Urinary bladder (tissue), 4 donors: ENCODE data around the gene HNRNPA1. TPM values are rescaled to one million over a fixed set of nuclear protein-coding genes. Genes with fewer than 3 reads are reported as not detected.
"Not testable (repeated sequence)": the region's sequence is repeated elsewhere in the genome, so short reads cannot be mapped to it uniquely, and the experiment has no call there.

Source experiments
- DNase-seq: peaks from one replicate; pipeline ENCODE4 v3.0.0-alpha.2; 2015; ENCODE audit errors: extremely low spot score
- H3K27ac ChIP-seq: one replicate; pipeline ENCODE4 v1.5.1; 2013; ENCODE audit warnings: low read depth, mild to moderate bottlenecking, moderate library complexity
- H3K36me3 ChIP-seq: one replicate; pipeline ENCODE4 v1.6.1; 2013; ENCODE audit warnings: mild to moderate bottlenecking, moderate library complexity; ENCODE audit not compliant: insufficient read depth
- H3K4me1 ChIP-seq: one replicate; pipeline ENCODE4 v1.6.1; 2013; ENCODE audit warnings: mild to moderate bottlenecking, moderate library complexity; ENCODE audit not compliant: insufficient read depth
- H3K4me3 ChIP-seq: one replicate; pipeline ENCODE4 v1.5.1; 2013; ENCODE audit warnings: low read depth, low read length
- WGBS: extraction: QIAGEN DNeasy Blood & Tissue Kit; methylation state at CpG from one replicate; pipeline ENCODE4 v1.1.7; 2013; 5-methylcytosine and 5-hydroxymethylcytosine counted together
- polyA plus RNA-seq: library from polyadenylated mRNA; stranded (reverse); fragments of 200-250 nt; gene quantifications from one replicate; pipeline ENCODE4 v1.2.3, GENCODE V29; 2013
- total RNA-seq: library from RNA; depleted of rRNA; stranded (reverse); fragments of >200 nt; gene quantifications from one replicate; pipeline ENCODE4 v1.2.3, GENCODE V29; 2014
- donor health status: healthy with polysubstance abuse.
- donor health status: healthy.

HNRNPA1 gene
- total RNA-seq (375 TPM), polyA plus RNA-seq (1,101 TPM)

DNA sequence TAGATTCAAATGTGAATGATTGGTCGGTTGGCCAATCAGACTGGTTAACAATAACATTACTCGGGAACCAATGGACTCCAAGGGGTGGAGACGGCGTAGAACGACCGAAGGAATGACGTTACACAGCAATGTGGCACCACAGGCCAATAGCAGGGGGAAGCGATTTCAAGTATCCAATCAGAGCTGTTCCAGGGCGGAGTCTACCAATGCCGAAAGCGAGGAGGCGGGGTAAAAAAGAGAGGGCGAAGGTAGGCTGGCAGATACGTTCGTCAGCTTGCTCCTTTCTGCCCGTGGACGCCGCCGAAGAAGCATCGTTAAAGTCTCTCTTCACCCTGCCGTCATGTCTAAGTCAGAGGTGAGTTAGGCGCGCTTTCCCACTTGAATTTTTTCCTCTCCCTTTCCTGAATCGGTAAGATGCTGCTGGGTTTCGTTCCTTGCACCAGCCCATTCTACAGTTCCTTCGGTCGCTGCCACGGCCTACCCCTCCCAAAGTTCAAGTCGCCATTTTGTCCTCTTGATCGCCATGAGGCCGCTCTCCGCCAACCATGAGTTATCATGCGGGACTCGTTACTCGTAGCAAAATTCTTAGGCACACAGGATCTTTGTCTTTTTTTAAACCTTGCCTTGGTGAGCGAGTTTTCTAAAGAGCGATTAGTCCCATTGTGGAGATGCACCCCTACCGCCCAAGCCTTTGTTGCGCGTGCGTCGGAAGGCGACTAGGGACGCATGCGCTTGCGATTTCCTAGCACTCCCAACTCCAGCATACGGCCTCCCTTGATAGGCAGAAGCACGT, at the start of gene HNRNPA1:
HNRNPA1 (plus strand) TSS at position 259 of the 793 bp plus-strand sequence; CDS start at position 341, 82 bp downstream.
- H3K4me3 ChIP-seq: peak within 1 kb of the TSS; percentile 77
- whole genome bisulfite sequencing: under 1% methylated on average over 48 of the region's 48 CpGs
- DNase-seq: peak; percentile 99
- H3K4me1 ChIP-seq: no peaks in the 10 kb centered on the region
- H3K36me3 ChIP-seq: no peaks in the 10 kb centered on the region
- H3K27ac ChIP-seq: peak within 1 kb of the TSS; percentile 88

GRCh38 chr12:54231269-54231668, 49.3 kb upstream of the HNRNPA1 start:
- H3K36me3 ChIP-seq, DNase-seq, H3K4me1 ChIP-seq, H3K4me3 ChIP-seq, H3K27ac ChIP-seq: not testable (repeated sequence)
- WGBS: 96% methylated on average over 3 of the region's 3 CpGs

DNA sequence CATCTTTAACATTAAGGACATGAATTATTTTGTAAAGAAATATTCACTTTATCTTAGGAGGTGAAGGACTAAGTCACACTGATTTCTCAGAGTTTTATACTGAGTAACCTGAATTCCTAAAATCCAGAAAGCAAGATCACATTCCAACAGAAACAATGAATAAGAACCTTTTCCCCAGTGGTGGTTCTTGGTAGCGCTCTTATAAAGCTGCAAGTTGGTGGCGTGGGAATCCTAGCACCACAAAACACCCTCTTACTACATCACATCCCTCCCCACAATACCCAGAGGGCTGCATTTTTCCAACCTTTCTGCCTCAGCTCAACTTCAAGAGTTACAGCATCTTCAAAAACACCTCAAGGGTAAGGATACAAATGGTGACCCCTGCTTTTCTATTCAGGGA, 47.7 kb upstream of the HNRNPA1 start:
- Histone ChIP-seq H3K36me3 (no peaks in the 10 kb centered on the region), H3K4me3 (no peak overlapping the region), H3K4me1 (no peaks in the 10 kb centered on the region), H3K27ac (no peak overlapping the region)
- no peak for DNase-seq
- 98% methylated on average over 2 of the region's 2 CpGs for WGBS

- Histone ChIP-seq H3K4me1 (no peaks in the 10 kb centered on the region), H3K36me3 (peaks cover 2% of the 10 kb centered on the region), H3K4me3 (no peak overlapping the region), H3K27ac (no peak overlapping the region)
- DNase-seq: no peak
- WGBS: 93% methylated on average over 1 of the region's 1 CpG
Measured at GRCh38 chr12:54238531-54238930, 42.0 kb upstream of the HNRNPA1 start.

DNA sequence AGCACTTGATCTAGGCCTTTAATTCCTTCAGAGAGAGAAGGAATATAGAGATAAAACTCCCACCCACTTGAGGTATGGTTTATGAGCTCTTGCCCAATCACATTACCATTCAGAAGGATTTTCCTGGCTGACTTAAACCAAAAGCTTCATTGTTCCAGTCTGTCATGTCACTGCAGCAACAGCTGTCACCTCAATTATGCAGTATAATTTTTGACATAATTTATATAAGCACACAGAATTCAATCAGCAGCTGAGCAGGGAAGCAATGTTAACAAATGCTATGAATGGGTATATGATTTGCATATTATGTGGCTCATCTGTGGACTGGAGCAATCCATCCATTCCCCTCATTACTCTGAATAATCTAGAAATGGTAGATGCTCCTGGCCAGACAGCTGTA, 40.9 kb upstream of the HNRNPA1 start:
- no peak overlapping the region for H3K4me3 ChIP-seq
- no peak overlapping the region for H3K27ac ChIP-seq
- peaks cover 2% of the 10 kb centered on the region for H3K36me3 ChIP-seq
- H3K4me1 ChIP-seq: no peaks in the 10 kb centered on the region
- DNase-seq: no peak

- WGBS: 76% methylated on average over 2 of the region's 2 CpGs
- Histone ChIP-seq H3K4me3 (no peak overlapping the region), H3K4me1 (no peaks in the 10 kb centered on the region), H3K36me3 (peaks cover 2% of the 10 kb centered on the region), H3K27ac (no peak overlapping the region)
- DNase-seq: no peak
Measured at GRCh38 chr12:54240129-54240528, 40.4 kb upstream of the HNRNPA1 start.

DNA sequence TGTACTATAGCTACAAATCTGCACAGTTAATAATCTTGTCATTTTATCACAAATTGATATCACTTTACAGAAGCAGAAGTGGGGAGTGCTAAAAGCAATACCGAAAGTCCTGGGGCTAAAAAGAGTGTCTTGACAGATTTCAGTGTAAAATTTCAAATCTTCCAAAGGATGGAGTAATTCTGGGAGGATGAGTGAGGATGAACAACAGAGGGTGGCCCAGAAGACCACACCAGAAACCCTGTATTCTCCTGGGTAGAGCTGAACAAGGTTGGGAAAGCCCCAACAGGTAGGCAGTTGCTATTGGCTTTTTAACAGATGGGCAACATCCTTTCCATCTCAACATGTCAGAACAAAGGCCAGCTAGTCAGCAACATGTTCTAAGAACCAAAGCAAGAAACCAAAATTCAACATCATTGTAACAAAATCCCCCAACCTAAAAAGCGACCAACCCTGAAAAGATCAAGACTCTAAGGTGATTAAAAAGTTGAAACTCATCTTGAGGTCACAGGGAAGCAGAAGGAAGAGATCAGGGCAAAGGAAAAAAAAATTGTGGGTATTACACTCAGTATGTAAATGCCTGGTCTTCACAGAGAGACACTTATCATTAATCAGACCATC, 39.4 kb upstream of the HNRNPA1 start:
- H3K36me3 ChIP-seq: peaks cover 2% of the 10 kb centered on the region

GRCh38 chr12:54246011-54246641, 34.4 kb upstream of the HNRNPA1 start:
- 56% methylated on average over 6 of the region's 6 CpGs for WGBS
- Histone ChIP-seq H3K4me3 (no peak overlapping the region), H3K36me3 (peaks cover 4% of the 10 kb centered on the region), H3K27ac (no peak overlapping the region), H3K4me1 (no peaks in the 10 kb centered on the region)
- no peak for DNase-seq

More for the DNA sequence above, 39.4 kb upstream of the HNRNPA1 start:
- no peak overlapping the region for H3K4me3 ChIP-seq
- no peak for DNase-seq
- WGBS: 90% methylated on average over 2 of the region's 2 CpGs
- no peaks in the 10 kb centered on the region for H3K4me1 ChIP-seq
- H3K27ac ChIP-seq: no peak overlapping the region

DNA sequence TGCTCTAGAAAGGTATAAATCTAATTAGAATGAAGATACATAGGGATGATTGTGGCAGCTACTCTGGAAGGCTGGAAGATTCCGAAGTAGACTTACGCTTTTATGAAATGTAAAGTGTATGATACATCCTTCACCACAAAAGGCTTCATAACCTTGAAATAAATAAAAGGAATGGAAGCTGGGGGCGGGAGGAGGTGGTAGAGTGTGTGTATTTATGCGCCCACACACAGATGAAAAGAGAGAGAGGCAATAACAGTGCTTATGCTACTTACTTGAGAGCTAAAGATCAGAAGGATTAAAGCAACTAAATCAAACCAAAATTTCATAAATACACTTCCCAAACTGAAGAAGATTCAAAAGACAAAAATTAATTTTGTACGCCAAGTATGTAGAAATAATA, 31.0 kb upstream of the HNRNPA1 start:
- peaks cover 2% of the 10 kb centered on the region for H3K36me3 ChIP-seq
- H3K4me3 ChIP-seq: no peak overlapping the region
- WGBS: 89% methylated on average over 5 of the region's 5 CpGs
- no peaks in the 10 kb centered on the region for H3K4me1 ChIP-seq
- no peak for DNase-seq
- no peak overlapping the region for H3K27ac ChIP-seq

- Histone ChIP-seq H3K36me3 (peaks cover 2% of the 10 kb centered on the region), H3K4me3 (no peak overlapping the region), H3K27ac (no peak overlapping the region), H3K4me1 (no peaks in the 10 kb centered on the region)
- WGBS: 97% methylated on average over 1 of the region's 1 CpG
- no peak for DNase-seq
Measured at GRCh38 chr12:54251667-54252284, 28.8 kb upstream of the HNRNPA1 start.

GRCh38 chr12:54253240-54253639, 27.3 kb upstream of the HNRNPA1 start:
- no peak for DNase-seq
- peaks cover 2% of the 10 kb centered on the region for H3K36me3 ChIP-seq
- H3K4me3 ChIP-seq: no peak overlapping the region
- no peaks in the 10 kb centered on the region for H3K4me1 ChIP-seq
- 94% methylated on average over 4 of the region's 4 CpGs for whole genome bisulfite sequencing
- no peak overlapping the region for H3K27ac ChIP-seq

DNA sequence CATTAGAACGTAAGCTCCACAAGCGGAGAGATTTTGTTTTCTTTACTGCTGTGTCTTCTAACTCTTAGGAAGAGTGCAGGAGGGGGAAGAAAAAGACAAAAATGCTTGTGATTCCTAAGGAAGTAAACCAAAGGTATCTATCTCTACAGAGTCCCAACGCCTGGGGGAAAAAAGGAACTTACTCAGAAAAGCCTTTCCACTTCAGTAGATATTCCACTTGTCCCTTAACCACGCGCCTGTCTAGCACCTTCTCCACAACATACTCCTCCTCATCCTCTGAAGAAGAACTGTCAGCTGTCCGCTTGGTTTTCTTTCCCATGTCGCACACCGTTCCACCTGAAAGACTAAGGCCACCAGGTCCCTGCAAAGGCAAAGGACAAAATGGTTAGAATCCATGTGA, 23.2 kb upstream of the HNRNPA1 start:
- peaks cover 2% of the 10 kb centered on the region for H3K36me3 ChIP-seq
- H3K27ac ChIP-seq: no peak overlapping the region
- H3K4me1 ChIP-seq: no peaks in the 10 kb centered on the region
- DNase-seq: no peak
- WGBS: 88% methylated on average over 8 of the region's 8 CpGs
- H3K4me3 ChIP-seq: no peak overlapping the region

DNA sequence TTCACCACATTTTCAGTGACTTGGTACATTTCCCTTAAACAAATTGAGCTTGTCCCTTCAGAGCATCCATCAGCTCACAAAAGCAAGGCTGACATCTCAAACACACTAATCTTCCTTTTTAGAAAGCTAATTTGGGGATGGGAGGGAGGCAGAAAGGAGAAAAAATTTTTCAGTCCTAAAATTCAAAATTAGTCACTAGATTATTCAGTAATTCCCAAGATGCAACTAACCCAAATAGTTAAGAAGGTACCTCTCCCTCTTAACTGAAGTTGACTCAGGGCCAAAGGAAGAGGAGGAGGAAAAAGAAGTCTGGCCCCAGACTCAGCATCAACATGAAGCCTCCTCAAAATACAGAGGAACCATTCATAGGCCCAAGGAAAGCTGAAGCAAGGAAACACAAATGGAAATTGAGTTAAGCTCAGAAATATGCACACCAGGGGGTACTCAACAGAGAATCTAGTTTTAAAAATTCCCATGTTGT, 22.3 kb upstream of the HNRNPA1 start:
- no peak overlapping the region for H3K27ac ChIP-seq
- DNase-seq: no peak
- H3K36me3 ChIP-seq: peaks cover 2% of the 10 kb centered on the region
- no peaks in the 10 kb centered on the region for H3K4me1 ChIP-seq
- H3K4me3 ChIP-seq: no peak overlapping the region
